Spleen (tissue), 7 donors: ENCODE measurements around the gene GP5.

ENCODE experiments used
- POLR2A ChIP-seq, 3 donors: fragments of 450-650 bp; IDR thresholded peaks; one replicate each; pipeline ENCODE4 v1.5.1; 2017; ENCODE audit warnings: antibody characterized with exemption in 3 of 3, mild to moderate bottlenecking in 1 of 3
- POLR2AphosphoS5 ChIP-seq, 3 donors: sonication (generic); formaldehyde crosslinking; IDR thresholded peaks; one replicate each; pipeline ENCODE4 v1.5.1; 2017; ENCODE audit warnings: antibody characterized with exemption in 3 of 3
- TF ChIP-seq, protein P1 (sequence below), 11 experiments: fragments of 200-600 bp in 7 of 11; fragments of 450-650 bp in 4 of 11; sonication (generic) in 4 of 11; IDR thresholded peaks in 8 of 11; conservative IDR thresholded peaks in 3 of 11; 1 replicate in 7 of 11; 2 replicates in 4 of 11; pipeline versions ENCODE4 v1.4.0 to v1.8.0; 2016 to 2021; ENCODE audit warnings: antibody characterized with exemption in 11 of 11, inconsistent platforms in 4 of 11, mild to moderate bottlenecking in 1 of 11
- donor health status: DM: no; HTN: no; CAD: no; lungs with moderate emphysema.
- donor health status: DM: no; HTN: no; CAD: no.
- donor health status: DM: no; HTN: no; CAD: no.

DNA sequence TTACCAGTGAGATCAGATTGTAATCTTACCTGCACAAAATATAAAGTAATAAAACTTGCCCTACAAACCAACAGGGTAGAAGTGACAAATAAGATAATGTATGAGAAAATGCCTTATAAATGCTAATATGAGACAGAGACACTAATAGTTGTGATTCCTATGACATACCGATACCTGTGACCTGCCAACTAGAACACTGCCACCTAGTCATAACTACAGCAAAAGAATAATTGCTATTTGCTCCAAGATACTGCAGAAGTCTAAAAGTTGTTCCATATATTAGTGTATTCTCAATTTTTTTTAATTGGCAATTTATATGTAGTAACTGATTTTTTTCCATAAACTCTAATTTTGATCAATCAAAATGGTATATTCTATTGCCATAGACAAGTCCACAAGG lies 25.3 kb upstream of the GP5 start:
- TF ChIP-seq, protein P1, sequence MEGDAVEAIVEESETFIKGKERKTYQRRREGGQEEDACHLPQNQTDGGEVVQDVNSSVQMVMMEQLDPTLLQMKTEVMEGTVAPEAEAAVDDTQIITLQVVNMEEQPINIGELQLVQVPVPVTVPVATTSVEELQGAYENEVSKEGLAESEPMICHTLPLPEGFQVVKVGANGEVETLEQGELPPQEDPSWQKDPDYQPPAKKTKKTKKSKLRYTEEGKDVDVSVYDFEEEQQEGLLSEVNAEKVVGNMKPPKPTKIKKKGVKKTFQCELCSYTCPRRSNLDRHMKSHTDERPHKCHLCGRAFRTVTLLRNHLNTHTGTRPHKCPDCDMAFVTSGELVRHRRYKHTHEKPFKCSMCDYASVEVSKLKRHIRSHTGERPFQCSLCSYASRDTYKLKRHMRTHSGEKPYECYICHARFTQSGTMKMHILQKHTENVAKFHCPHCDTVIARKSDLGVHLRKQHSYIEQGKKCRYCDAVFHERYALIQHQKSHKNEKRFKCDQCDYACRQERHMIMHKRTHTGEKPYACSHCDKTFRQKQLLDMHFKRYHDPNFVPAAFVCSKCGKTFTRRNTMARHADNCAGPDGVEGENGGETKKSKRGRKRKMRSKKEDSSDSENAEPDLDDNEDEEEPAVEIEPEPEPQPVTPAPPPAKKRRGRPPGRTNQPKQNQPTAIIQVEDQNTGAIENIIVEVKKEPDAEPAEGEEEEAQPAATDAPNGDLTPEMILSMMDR (IDR thresholded peaks at IDR 0.05 in 8 of 11, conservative IDR thresholded peaks at IDR 0.05 in 3 of 11): no peak
- no peak for TF ChIP-seq POLR2AphosphoS5 (IDR thresholded peaks at IDR 0.05)
- no peak for TF ChIP-seq POLR2A (IDR thresholded peaks at IDR 0.05)
